ENCODE data around the gene NTM.

GRCh38 chr11:131504199-131504949 is 134.0 kb downstream of the NTM start:
- TF ChIP-seq, protein P1, sequence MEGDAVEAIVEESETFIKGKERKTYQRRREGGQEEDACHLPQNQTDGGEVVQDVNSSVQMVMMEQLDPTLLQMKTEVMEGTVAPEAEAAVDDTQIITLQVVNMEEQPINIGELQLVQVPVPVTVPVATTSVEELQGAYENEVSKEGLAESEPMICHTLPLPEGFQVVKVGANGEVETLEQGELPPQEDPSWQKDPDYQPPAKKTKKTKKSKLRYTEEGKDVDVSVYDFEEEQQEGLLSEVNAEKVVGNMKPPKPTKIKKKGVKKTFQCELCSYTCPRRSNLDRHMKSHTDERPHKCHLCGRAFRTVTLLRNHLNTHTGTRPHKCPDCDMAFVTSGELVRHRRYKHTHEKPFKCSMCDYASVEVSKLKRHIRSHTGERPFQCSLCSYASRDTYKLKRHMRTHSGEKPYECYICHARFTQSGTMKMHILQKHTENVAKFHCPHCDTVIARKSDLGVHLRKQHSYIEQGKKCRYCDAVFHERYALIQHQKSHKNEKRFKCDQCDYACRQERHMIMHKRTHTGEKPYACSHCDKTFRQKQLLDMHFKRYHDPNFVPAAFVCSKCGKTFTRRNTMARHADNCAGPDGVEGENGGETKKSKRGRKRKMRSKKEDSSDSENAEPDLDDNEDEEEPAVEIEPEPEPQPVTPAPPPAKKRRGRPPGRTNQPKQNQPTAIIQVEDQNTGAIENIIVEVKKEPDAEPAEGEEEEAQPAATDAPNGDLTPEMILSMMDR (conservative IDR thresholded peaks at IDR 0.05): peak; percentile 64
- no peak for TF ChIP-seq ZFX (IDR thresholded peaks at IDR 0.05)

All from C4-2B (cell line).